GM18867 (cell line): Measurements from ENCODE around the gene CDKAL1.
"Not testable (repeated sequence)": the region's sequence is repeated elsewhere in the genome, so short reads cannot be mapped to it uniquely, and the experiment has no call there.

ENCODE experiments used
- ATAC-seq: cut with Tn5 transposase; IDR thresholded peaks from one replicate; pipeline ENCODE4 v1.9.1; 2021; ENCODE audit warnings: mild to moderate bottlenecking, moderate library complexity; ENCODE audit not compliant: unreplicated experiment

CDKAL1 gene

DNA sequence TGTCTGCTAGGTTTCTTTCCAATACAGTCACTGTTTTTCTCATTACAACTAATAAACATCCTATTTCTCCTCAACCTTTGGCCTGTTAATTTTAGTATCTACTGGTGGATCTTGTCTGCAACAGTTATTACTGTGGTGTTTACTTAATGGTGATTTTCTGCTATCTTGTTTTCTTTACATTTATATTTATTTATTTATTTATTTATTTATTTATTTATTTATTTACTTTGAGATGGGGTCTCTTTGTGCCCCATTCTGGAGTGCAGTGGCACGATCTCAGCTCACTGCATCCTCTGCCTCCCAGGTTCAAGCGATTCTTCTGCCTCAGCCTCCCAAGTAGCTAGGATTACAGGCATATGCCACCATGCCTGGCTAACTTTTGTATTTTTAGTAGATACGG is 15.1 kb downstream of the CDKAL1 start:
- not testable (repeated sequence) for ATAC-seq

DNA sequence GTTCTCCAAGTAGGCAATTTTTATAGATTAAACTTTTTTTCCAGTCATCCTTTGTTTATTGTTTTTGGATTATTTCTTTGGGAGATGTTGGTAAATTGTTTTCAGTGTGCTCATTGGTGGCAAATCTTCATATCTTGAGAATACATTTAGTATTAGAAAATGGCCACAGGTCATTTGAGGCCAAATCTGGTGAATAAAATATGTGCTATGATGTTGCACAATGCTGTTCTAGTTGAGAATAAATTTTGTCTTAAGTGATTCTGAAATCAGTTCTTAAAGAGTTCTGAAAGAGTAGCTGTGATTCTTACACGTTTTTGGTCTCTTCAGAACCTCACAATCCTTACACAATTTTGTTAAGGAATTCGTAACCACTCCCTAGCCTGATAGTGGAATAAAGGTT is 20.1 kb downstream of the CDKAL1 start:
- no peak for ATAC-seq

DNA sequence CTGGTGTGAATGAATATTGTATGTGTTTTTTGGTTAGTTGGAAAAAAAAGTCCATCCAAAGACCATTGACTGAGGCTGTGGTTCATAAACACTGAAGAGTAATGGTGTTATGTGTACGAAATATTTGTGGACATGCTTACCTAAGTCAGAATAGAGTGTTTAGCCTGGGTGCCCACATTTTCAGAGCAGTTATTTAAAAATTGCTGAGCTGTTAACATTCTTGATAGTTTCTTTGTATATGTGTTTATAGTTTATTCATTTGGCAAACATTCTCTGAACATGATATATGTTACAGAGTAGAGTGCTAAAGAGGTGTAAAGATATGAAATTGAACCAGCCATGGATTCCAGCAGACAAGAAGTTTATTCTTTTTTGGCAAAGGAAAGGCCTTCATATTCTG is 20.6 kb downstream of the CDKAL1 start:
- ATAC-seq = no peak

DNA sequence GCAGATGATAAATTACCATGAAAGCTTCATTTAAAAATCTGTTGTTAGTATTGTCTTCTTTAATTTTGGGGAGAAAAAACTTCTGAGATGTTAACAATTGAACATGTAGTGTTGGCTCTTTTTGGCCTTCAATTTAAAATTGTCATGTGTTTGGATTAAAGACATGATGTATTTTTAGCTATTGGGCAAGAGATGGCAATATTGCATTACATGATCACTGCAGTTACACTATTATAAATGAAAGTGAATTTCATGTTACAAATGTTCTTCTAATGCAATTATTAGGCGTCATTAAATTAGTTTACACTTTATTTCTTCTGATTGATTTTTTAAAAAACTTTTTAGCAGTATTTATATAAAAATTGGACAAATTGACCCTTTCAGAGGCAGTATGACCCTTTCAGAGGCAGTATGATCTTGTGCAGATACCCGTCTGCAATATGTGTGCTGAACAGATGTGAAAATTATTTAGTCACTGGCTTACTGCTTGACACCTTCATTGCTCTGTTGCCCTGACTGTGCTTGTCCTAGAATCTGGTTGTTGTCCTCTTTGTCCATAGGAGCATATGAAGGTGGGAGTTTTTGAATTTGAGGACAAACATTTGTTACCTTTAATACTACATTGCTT is 25.8 kb downstream of the CDKAL1 start:
- ATAC-seq = no peak

DNA sequence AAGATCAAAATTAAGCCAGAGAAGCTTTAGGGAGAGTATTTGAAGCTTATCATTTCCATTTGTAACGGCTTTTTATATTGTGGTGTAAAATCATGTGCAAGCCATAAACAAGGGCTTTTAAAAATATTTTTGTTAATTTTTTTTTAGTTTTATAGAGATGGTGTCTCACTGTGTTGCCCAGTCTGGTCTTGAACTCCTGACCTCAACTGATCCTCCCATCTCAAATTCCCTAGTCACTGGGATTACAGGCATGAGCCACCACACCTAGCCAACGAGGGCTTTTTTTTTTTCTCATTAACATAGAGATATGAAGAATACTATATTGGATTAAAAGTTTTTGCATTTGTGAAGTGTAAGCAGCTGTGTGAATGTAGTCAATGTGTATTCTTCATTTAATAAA is 29.1 kb downstream of the CDKAL1 start:
- no peak for ATAC-seq

DNA sequence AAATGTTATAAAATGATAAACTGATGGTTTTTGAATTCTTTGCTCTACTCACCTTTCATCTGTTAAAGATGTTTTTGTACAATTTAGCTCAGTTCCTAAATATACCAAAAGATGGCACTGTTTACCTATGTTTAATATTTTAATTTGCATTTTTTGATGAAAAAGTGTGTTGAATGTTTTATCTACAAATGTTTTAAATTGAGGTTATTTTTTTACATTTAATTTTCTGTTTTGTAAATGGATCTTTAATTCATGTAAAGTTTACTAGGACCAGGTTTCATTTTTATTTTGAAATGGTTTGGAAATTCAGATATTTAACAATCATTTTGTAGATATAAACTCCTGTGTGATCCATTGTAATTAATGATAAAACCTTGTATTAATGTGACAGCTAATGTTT is 30.0 kb downstream of the CDKAL1 start:
- ATAC-seq = no peak

DNA sequence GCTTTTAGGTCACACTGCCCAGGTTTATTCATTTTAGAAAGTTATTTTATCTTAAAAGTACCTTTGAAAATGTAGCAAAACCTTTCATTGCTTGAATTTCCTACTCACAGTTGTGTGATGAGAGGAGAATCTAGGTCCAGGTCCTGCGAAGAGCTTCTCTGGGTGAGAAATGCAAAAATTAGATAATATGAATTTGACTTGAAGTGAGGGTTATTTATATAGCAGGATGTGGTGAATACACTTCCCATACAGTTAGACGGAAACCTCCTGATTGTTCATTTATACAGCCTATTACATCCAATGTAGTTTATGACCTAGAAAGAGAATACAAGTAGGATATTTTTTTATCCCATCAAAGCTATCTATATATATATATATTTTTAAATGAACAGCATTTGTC is 30.5 kb downstream of the CDKAL1 start:
- peak; percentile 64 for ATAC-seq

DNA sequence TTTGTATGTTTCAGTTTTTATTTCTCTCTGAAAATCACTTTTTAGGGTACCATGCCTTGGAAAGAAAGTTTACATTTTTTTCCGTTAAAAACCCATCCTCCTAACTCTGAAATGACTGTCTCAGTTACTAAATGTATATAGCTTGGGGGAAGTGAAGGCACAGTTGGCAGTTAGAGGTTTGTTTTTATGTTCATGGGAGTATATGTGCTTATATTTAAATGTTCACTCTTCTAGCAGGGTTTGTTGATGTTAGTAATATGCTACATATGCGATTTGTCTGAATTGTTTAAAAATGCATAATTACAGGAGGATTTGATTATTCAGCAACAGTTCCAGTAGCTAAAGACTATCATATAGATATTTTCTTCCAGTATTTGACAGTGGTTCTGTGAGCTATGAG is 31.1 kb downstream of the CDKAL1 start:
- peak; percentile 35 for ATAC-seq

DNA sequence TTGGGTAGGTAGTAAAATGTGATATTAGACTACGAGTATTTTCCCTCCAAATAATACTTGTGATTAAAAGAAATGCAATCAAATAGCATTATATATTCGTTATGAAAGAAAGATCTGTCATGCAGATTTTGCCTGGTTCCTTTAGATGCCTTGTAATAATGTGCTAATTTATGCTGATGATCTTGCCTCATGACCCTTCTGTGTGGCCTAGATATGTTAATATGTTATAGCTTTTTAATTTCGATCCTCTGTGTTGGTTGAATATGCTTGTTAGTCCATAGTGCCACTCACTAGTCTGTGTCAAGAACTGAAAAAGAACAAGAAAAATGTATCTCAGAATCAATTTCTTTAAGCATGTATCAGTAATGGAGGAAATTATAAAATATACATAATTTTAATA is 31.9 kb downstream of the CDKAL1 start:
- ATAC-seq = no peak

DNA sequence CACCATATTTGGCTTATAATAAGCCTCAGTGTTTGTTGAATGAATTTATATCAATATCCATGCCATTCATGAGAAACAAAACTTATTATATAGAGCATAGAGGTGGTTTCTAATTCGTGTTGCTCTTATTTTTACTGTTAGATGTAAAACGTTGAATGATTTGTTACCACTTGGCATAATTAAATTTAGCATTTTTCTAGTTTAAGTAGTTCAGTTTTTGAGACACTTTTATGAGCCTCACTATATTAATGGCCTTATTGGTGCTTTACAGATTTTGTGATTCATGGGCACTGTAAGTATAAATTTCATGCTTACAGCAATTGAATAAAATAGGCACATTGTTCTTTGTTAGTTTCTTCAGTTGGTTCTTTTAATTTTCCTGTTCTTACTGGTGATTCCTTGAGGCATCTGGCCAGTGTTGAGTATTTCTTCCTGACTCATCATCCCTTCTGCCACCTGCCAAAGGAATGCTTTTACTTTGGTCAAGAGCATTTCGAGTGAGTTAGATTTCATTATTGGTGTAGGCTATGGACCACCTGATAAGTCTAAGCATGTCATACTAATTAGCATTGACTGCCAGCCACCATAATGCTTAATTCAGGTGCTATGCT is 34.8 kb downstream of the CDKAL1 start:
- no peak for ATAC-seq

DNA sequence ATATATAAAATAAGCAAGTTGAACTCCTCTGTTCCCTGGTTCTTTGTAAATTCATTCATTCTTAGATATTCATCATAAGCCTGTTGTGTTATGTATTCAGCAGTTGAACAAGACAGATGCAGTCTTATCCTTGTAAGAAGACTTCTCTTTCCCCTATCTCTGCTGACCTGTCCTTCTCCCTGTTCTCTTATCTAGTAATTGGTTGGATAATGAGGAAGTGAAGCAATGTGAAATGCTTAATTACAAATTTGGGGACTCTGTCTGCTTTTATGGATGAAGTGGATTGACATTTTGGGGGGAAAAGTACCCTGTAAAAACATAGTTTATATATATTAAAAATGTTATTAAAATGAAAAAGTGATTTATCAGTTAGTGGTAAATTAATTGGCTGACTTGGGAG is 37.0 kb downstream of the CDKAL1 start:
- ATAC-seq = no peak

DNA sequence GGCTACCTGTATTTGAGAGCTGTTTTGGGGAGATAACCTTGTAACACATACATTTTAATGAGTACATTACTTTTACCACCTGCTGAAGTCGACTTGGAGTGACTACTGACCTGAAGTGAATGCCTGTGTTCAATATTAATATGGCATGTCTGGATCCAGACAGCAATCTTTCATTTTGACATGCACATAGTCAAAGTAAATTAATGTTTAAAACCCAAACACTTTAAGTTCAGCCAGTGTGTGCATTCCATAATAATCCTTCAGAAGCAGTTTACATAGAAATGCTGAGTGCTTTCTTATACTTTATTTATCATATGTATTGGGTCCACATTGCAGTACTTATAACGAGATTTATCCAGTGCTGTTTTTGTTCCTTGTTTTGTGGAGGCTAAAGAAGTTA is 38.0 kb downstream of the CDKAL1 start:
- no peak for ATAC-seq

DNA sequence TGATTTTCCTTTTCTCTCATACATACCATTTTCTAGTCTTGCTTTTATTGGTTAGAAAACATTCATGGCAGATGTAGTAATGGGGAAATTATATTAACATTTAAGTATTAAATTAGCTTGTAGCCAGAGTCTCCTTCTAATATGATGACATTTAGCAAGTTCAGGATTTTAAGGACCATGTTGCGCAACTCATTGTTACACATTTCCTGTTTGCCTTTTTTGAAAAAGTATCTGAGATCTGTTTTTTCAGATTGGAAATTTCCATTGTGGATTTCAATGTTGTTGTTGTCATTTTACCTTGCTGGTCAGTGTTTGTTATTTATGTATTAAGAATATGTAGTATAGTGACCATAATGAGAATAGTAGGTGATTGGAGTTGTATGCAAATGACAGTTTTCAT is 38.7 kb downstream of the CDKAL1 start:
- ATAC-seq = no peak

DNA sequence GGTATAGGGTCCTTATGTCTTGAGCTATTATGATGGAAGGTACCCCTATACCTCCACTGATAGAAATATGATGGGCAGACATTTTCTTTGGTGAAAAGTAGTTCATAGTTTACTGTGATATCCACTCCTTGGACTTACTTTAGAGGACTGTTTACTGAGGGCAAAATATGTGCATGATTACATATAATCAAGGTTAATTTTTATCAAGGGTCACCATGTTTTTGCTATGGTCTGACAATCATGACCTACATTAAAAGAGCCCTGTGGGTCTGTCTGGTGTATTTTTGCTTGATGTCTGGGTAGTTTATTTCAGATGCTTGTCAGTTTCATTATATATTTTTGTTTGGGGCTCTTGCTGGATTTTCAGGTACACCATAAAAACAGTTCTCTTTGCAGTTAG is 40.1 kb downstream of the CDKAL1 start:
- ATAC-seq = no peak

DNA sequence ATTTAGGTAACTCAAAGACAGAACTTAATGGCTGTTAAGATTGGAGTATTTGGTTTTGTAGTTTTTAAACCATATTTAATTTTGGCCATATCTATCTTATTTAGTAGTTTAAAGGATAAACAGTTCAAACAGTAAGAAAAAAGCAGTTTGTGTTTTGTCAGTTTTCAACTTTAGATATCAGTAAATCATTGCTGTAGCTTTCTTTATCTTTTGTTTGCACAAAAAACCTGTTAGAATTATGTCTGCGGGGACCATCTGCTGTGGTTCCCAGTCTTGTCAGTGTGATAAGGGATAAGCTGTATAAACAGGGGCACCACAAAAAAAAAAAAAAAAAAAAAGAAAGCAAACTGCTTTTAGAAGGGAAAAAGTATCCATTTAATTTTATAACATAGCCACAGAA is 40.9 kb downstream of the CDKAL1 start:
- ATAC-seq = no peak

DNA sequence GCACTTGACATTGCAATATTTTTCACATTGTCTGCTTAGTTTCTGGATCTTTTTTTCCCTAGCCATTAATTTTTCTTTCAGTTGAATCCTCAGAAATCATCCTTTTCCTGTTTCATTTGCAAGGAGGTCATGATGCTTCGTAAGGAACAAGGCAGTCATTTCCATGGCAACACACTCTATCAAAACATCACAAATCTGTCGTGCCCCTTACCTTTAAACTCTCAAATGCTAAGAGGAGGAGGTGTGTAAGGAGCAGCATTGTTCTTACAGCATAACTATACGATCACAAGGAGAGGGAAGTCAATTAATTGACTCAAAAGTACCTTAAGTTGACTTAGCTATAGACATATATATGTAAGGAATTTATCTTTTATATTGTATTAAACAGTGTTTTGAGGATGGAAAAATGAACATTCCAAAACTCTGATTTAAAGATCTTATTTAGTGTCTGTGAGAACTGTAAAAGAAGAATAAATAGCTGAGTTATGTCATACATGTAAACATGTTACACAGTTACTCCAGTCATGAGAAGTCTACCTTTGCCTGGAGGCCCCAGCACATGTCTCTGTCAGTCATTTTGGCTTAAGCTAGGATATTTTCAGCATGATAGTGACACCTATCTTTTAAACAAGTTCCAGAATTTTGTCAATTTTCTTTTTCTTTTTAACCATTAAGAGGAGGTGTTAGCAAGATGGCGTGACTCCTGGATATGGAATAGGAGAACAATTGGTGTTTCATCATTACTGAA is 41.6 kb downstream of the CDKAL1 start:
- no peak for ATAC-seq

DNA sequence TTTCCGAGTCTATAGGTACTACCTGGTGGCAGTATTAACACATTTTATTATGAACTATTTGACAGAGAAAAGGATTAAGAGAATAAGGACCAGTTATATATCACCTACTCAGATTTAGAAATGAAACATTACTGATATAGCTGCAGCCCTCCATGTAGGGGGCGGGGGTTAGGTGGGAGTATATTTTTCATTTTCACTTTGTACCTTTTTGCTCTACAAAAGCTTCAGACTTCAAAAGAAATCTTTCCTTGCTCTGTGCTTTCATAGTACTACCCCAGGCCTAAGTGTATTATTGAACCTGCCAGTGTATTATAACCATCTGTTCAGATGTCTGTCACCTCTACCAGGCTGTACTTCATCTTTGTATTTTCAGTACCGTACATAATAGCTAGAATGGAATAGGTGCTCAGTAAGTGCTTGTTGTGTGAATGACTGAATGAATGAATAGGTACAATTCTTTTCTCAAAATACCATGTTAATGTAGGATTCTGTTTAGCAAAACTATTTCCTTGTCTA is 43.0 kb downstream of the CDKAL1 start:
- no peak for ATAC-seq

DNA sequence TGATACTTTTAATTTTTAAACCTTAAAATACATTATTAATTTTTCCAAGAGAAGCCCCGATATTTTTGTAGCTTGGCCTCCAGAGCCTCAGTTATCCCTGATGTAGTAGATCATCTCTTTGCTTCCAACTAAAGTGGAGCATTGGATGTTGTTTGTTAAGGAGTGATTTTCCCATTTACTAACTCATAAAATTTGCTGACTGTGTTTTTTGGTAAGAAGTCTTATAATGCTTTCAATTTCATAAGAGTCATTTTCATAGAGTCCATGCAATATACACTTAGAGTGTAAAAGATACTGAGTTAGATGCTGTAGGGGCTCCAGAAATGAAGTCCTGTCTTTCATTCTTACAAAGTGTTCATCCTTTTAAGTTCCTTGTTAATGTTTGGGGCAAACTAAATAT is 46.8 kb downstream of the CDKAL1 start:
- ATAC-seq = no peak

DNA sequence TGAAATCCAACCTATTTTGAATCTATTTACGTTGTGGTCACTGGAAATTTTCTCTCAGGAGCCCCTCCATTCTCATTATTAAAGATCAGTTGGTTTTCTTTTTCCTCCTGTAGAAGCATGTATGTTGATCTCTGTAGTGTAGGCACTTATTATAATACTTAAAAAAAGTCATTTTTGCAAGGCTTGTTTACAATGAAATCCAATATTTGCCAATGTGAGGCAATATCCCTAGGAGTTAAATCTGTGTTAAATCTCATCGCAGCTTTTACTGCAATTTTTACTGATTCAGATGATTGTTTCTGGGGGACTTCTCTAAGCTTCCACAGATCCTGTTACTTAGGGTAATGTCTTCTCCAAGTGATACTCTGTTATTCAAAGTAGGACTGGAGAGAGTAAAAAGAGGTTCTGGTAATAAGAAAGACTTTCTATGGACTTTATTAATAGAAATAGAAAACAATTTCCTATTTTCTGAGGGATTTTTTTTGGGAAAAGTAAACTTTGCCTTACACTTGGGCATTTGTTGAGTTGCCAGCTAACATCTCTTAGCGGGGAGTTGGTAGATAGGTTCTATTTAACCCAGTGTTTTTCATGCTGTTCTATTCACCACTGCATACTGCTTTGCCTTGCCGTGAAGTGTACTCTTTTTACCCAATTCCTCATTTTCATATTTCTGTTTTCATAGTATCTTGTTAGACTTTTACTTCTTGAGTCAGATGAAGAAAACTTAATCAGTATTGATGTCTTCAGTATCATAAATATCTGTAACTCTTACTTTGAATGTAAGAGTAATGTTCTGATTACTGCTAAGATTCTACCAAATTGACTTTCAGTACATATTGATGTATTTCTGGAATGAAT is 48.6 kb downstream of the CDKAL1 start:
- ATAC-seq = no peak

DNA sequence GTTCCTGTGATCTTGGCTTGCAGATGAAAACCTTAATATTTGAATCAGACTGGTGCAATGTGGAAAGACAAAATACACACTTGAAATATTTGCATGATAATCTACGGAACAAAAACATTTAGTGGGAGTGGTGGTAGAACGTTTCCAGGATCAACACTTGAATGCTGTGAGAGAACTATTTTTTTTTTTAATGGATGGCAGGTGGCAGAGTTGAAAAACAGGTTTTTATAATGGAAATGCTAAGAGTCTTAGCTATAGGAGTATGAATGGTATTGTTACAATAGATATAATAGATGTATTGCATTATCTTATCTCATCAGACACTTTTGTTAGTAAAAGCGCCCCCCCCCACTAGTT is 49.2 kb downstream of the CDKAL1 start:
- ATAC-seq = no peak

DNA sequence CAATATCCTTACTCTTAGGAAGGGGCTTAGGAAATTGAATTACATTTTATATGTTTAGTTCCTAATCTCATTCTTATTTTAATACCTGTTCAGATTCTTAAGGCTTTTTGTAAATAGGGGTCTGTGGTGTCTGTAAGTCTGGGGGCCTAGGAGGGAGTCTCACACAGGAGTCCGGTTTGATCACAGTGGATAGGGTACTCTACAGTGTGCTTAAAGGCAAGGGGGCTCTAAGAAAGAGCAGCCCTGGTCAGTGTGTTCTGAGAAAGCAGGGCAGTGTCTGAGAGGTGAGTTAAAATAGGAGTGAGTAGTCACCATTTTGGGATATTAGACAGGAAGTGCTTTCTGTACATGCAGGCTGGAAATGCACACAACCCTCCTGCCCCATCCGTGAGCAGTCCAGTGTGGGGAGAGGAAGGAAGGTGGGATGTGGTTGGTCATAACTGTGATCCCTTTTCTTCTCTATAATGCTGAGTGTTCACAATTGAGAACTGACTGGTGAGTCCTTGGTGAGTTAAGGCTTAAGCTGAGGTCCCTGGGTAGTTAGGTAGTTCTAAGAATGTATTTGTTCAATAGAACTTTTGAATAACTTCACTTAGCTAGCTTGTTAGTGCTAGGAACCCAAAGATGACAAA is 50.0 kb downstream of the CDKAL1 start:
- ATAC-seq = no peak
